Stimulated activated naive CD8-positive, alpha-beta T cell treated with anti-CD3 and anti-CD28 coated beads, Interleukin-15, amount 100 ng/mL, for 72 hours (primary cell): ENCODE data around the gene MEIS1.

Experiments
- ATAC-seq: fragments of 150-1000 bp; cut with Tn5 transposase; 2 replicates; pipeline ENCODE4 v1.10.0; 2021; ENCODE audit warnings: mild to moderate bottlenecking, moderate library complexity
- DNase-seq, 2 donors: peaks; one replicate each; pipeline ENCODE4 v3.0.0; 2021 to 2022
- H3K27ac Mint-ChIP-seq, 2 donors: one replicate each; pipeline ENCODE4 v1.8.0; 2022; ENCODE audit warnings: mild to moderate bottlenecking in 2 of 2, mixed read lengths in 2 of 2, moderate library complexity in 2 of 2
- H3K27me3 Mint-ChIP-seq: one replicate; pipeline ENCODE4 v1.8.0; 2022; ENCODE audit warnings: mixed read lengths
- H3K4me1 Mint-ChIP-seq: one replicate; pipeline ENCODE4 v1.8.0; 2022; ENCODE audit warnings: mild to moderate bottlenecking, mixed read lengths
- H3K4me3 Mint-ChIP-seq, 2 donors: one replicate each; pipeline ENCODE4 v1.8.0; 2022; ENCODE audit warnings: mild to moderate bottlenecking in 2 of 2, mixed read lengths in 2 of 2, moderate library complexity in 1 of 2
- H3K9me3 Mint-ChIP-seq, 2 donors: one replicate each; pipeline ENCODE4 v1.8.0; 2022; ENCODE audit warnings: mixed read lengths in 2 of 2

Gene MEIS1

DNA sequence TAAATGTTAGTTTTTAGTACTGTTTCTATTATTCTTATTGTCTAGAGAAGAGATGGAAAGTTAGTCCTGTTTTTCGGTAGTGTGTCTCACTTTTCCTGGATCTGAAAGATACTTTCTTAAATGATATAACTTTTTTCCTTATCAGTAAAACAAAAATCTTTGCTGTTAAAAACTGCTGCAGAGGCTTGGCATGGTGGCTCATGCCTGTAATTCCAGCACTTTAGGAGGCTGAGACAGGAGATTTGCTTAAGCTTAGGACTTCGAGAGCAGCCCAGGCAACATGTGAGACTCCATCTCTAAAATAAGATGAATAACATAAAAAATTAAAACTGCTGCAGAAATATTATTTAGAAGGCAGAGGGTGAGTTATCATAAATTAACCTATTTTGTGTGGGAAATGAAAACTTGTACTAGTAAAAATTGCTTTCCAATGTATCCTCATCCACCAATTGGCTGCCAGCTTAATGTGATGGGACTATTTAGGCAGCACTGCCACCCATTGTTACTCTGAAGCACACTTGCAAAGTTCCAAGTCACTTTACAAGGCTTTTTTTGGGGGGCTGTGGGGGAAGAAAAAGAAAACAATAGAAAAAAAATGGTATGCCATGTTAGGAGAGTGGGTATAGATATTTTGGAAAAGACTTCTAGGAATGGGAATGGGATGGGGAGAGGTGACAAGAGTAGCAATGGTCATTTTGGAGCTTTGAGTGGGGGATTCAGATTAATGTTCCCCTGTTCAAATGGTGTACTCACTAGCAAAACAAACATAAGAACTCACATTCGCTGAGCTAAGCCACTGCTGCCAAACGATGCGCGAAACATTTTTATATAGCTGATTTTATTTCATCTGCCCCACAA, 62.7 kb downstream of the MEIS1 start:
- Mint-ChIP-seq H3K4me1 (no peaks in the 10 kb centered on the region), H3K27me3 (no peaks in the 10 kb centered on the region), H3K9me3 (no peaks in the 10 kb centered on the region), H3K27ac (no peak overlapping the region), H3K4me3 (no peak overlapping the region)
- no peak for ATAC-seq
- no peak for DNase-seq

DNA sequence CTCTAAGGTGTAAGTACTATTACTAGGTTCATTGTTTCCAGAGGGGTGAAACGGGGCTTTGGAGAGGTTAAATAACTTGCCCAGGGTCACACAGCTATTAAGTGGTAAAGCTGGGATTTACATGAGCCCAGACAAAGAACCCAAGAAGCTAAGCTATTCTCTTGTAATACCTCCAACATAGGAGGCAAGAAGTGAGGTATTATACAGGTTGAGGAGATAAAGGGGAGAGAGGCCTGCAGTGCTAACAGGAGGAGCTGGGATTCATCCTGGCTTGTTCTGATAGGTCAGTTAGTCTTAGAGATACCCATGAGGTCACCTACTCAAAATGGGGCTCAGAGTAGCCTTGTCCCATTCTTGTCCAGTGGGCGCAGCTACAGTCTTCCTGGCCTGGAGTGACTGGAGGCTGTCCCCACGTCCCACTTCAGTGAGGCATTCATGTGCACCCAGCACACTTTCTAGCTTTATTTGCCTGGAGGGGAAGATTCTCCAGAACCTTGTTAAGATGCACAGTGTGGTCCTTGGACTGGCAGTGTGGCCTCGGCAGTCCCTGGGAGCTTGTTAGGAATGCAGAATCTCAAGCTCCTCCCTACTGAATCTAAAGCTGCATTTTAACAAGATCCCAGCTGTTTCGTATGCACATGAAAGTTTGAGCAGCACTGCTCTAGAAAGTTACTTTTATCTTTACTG, 63.5 kb downstream of the MEIS1 start:
- no peaks in the 10 kb centered on the region for H3K4me1 Mint-ChIP-seq
- ATAC-seq, result no peak
- H3K4me3 Mint-ChIP-seq, result no peak overlapping the region
- H3K9me3 Mint-ChIP-seq, result no peaks in the 10 kb centered on the region
- no peak overlapping the region for H3K27ac Mint-ChIP-seq
- DNase-seq, result no peak
- no peaks in the 10 kb centered on the region for H3K27me3 Mint-ChIP-seq

DNA sequence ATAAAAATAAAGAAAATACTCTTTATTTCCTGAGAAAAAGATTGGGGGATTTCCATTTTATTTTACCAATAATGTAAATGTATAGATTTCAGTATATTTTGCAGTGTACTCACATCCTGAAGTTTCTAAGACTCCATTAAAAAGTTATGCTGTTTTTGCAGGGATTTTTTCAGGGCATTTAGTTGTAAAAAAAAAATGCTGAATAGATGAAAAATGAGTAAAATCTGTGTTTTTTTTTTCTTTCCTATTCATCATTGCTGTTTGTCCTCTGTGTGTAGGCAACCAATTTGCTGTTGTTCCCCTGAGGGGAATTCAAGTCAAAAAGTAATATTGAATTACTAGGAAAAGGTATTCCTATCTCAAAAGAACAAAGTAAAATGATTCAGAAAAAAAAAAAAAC, 66.3 kb downstream of the MEIS1 start:
- no peaks in the 10 kb centered on the region for H3K9me3 Mint-ChIP-seq
- H3K27ac Mint-ChIP-seq, result no peak overlapping the region
- H3K27me3 Mint-ChIP-seq, result peaks cover 6% of the 10 kb centered on the region
- H3K4me3 Mint-ChIP-seq, result no peak overlapping the region
- ATAC-seq (no peak), DNase-seq (no peak)
- H3K4me1 Mint-ChIP-seq, result no peaks in the 10 kb centered on the region

DNA sequence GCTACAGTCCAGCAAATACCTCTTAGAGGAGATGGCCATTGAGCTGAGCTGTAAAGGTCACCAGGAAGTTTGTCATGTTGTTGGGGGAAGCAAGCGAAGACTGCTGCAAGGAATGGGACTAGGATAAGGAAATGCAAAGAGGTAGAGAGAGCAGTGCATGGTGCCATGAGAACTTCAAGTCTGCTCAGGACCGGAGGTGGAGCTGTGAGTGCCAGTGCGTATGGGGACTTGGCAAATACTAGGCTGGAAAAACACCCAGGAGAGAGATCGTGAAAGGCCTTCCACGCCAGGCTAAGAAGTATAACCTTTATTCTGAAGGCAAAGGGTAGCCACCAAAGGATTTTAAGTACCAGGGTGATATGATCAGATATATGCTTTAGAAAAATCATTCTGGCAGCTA, 71.3 kb downstream of the MEIS1 start:
- H3K27me3 Mint-ChIP-seq, result peaks cover 18% of the 10 kb centered on the region
- ATAC-seq, result no peak
- no peak for DNase-seq
- H3K4me3 Mint-ChIP-seq, result no peak overlapping the region
- no peak overlapping the region for H3K27ac Mint-ChIP-seq
- no peaks in the 10 kb centered on the region for H3K9me3 Mint-ChIP-seq
- no peaks in the 10 kb centered on the region for H3K4me1 Mint-ChIP-seq

DNA sequence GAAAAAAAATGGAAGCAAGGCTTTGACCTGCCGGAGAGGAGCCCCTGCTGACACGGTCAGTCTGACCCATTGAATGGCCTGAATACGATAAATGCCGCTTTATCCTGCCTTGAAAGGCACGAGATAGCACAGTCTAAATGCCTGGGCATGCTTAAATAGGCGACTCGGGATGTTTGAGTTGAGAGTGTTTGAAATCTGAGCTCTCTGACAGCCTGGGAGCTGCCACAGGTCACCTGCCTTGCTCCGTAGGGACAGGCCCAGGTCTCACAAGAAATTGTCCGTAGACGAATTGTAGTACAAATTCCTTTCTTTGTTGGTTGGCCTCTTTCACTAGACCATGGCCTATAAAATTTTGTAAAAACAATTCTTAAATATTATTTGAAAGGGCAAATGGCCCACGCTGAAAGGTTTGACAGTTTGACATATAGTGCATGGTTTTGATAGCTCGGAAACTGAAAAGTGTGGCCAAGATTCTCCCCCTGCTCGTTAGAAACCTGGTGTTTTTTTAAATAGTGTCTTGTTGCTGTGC, 72.8 kb downstream of the MEIS1 start:
- Mint-ChIP-seq H3K9me3 (no peaks in the 10 kb centered on the region), H3K4me1 (no peaks in the 10 kb centered on the region), H3K27ac (peak overlapping the region in 1 of 2 donors; percentile 75), H3K4me3 (no peak overlapping the region), H3K27me3 (peaks cover 18% of the 10 kb centered on the region)
- ATAC-seq (no peak), DNase-seq (no peak)

DNA sequence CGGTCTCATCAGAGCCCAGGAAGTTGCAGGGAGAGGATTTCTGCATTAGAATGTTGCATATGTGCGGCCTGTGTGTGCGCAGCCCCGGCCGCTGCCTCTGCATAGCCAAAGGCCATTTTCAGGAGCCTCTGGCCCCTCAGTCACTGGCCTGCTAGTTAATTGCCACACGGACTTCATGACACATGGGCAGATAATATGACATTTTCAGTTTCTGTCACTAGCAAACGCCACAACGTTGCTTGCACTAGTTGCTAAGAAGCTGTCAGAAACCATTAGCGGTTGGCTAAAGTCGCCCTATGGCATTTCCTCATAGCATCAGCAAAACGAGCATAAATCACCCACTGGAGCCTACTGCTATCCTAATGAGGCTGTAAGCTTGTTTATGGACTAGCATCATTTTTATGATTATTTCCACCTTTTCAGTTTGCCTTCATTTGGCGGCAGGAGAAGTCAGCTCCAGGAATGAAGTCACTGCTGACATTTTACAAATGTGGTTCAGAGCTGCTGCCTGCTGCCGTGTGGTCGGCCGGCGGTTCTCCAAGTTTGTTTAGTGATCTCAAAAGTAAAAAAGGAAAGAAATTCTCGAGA, 73.7 kb downstream of the MEIS1 start:
- Mint-ChIP-seq H3K4me3 (no peak overlapping the region), H3K9me3 (no peaks in the 10 kb centered on the region), H3K4me1 (no peaks in the 10 kb centered on the region), H3K27ac (no peak overlapping the region), H3K27me3 (peaks cover 18% of the 10 kb centered on the region)
- DNase-seq (no peak), ATAC-seq (no peak)

DNA sequence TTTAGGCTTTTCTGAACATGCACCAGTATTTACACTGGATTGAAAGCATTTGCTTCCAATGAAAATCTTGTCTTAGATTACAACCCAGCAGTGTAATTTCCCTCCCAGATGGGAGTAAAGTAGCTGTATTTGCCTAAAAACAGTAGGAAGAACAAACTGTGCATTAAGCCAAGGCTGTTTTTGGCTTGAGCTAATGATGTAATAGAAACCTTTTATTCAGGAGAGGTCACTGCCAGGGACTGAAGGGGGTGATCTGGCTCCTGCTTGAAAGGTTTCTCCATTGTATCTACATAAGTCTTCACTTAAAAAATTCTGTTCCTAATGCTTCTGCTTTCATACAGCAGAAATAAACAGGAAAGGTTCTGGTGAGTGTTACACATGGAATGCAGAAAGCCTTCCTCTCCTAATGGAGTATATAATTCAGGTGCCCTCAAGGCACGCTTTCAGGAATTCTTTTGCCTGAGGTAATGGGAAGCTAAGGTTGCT, 74.4 kb downstream of the MEIS1 start:
- DNase-seq, result no peak
- no peak overlapping the region for H3K27ac Mint-ChIP-seq
- no peaks in the 10 kb centered on the region for H3K4me1 Mint-ChIP-seq
- no peaks in the 10 kb centered on the region for H3K9me3 Mint-ChIP-seq
- no peak for ATAC-seq
- H3K27me3 Mint-ChIP-seq, result peaks cover 18% of the 10 kb centered on the region
- H3K4me3 Mint-ChIP-seq, result no peak overlapping the region

DNA sequence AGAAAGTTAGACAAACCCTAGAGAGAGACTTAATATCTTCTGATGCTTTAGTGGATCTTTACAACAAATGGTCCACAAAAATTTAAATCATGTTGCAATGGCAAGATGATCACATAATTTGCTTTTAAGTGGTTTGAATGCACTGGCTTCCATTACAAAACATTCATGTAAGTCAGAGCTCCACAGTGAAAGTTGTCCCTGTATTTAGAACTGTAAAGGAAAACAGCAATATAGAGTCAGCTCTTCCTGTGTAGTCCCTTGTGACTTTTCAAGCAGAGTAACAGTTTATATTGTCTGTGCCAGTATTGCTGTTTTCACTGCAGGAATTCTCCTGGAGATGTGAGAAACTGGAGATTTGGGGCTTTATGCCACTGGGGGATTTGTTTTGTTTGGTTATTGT, 77.7 kb downstream of the MEIS1 start:
- Mint-ChIP-seq H3K4me1 (no peaks in the 10 kb centered on the region), H3K4me3 (no peak overlapping the region), H3K9me3 (no peaks in the 10 kb centered on the region), H3K27ac (no peak overlapping the region), H3K27me3 (peaks cover 12% of the 10 kb centered on the region)
- ATAC-seq (no peak), DNase-seq (no peak)

DNA sequence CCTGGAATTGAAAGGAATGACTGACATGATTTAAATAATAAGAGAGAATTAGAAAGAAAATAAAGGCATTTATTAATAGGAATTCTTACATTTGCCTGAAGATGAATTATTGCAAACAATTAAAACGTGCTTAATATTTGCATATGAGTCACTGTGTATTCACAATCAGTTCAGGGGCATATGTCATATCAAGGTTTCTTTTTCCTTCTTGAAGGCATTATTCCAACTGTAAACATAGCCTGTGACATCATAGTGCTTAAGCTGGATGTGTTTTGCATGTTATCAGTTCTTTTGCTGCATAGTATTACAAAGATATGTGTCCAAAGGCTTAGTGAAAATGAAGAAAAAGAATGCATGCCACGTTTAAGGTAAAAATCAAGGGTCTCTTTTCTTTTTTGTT, 80.8 kb downstream of the MEIS1 start:
- Mint-ChIP-seq H3K27ac (no peak overlapping the region), H3K4me3 (no peak overlapping the region), H3K9me3 (no peaks in the 10 kb centered on the region), H3K4me1 (no peaks in the 10 kb centered on the region), H3K27me3 (no peaks in the 10 kb centered on the region)
- ATAC-seq (no peak), DNase-seq (no peak)

DNA sequence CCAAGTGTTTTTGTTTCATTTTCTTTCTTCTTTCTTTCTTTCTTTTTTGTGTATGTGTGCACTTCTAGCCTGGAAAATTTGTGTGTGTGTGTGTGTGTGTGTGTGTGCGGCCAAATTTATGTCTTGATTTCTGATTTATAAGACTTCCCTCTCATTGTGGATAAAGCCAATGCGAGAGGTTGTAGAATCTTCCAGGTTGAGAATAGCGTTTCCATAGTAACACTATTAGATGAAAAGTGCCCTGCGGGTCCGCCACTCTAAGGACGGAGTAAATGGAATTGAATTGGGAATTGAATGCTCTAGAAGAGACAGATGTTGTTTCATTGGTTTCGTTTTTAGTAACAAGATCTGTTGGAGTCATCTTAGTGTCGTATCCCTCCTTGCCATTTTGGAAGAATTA, 81.6 kb downstream of the MEIS1 start:
- DNase-seq (no peak), ATAC-seq (no peak)
- Mint-ChIP-seq H3K9me3 (no peaks in the 10 kb centered on the region), H3K4me1 (no peaks in the 10 kb centered on the region), H3K27ac (no peak overlapping the region), H3K27me3 (no peaks in the 10 kb centered on the region), H3K4me3 (no peak overlapping the region)

DNA sequence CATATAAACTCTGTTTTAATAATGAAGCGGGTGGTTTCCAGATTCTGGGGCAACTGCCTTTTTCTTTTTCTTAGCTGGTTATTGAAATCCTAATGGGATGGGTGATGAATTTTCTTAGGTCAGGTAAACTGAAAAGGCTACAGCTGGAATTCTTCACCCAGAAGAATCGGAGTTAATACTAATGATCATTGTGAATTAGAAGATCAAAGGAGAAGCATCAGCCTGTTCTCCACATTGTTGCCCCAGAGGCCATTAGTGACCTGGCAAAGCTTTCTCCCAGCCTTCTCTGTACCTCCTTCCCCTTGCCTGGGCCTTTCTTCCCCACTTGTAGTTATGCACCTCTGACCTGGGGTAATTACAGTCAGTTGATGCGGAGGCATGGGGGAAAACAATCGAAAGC, 82.8 kb downstream of the MEIS1 start:
- DNase-seq, result no peak
- Mint-ChIP-seq H3K27ac (no peak overlapping the region), H3K27me3 (peaks cover 9% of the 10 kb centered on the region), H3K9me3 (no peaks in the 10 kb centered on the region), H3K4me1 (no peaks in the 10 kb centered on the region), H3K4me3 (no peak overlapping the region)
- no peak for ATAC-seq

DNA sequence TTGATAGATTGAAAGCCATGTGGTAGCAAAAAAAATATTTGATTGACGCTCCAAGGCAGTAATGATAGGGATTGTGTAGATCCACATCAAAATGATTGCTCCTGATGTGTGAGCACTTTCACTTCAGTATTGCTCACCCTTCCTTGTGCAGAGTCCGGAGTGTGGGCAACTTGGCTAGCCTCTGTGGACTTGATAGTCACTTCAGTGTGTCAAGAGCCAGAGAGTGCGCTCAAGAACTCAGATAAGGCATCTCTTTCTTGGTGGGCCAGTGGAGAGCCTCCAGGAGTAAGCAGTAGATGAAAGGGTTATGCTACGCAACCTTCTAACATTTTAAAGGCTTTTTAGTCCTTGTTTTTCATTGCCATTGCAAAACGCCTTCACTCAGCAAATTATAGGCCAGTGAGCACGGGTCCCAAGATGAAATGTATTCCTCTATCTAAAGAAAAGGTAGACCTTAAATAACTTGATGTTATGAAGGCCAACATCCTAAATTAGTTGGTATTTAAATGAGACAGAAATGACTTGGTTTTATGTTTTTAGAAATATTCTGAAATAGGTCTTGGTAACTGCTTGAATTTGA, 84.4 kb downstream of the MEIS1 start:
- Mint-ChIP-seq H3K27ac (no peak overlapping the region), H3K9me3 (no peaks in the 10 kb centered on the region), H3K4me3 (no peak overlapping the region), H3K4me1 (no peaks in the 10 kb centered on the region), H3K27me3 (peaks cover 9% of the 10 kb centered on the region)
- no peak for ATAC-seq
- DNase-seq, result no peak

DNA sequence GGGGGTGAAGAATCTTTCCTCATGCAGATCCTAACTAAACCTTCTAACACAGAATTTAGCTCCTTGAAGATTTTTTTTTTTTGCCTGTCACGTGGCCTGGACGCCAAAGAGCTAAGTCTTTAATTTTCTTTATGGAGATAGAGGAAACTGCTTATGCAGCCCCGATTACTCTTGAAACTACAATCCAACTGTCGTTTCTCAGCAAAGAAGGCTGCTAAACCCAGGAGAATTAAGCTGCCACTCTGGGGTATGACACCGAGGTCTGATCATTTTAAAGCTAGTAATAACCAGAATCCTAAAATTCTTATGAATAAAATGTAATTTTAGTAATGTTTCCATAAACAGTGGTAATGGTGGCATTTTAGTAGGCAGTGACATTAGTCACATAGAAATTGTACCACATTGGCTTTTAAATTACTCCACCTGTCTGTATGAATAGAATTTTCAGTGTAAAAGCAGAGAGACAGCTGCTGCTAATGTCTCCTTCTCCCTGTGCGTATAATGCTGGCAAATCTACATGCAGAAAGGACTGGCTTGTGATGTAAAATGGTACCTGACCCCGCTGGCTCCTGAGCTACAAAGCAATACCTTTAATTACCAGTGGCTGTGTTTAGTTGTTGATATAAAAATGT, 86.5 kb downstream of the MEIS1 start:
- no peak for ATAC-seq
- no peak for DNase-seq
- H3K27ac Mint-ChIP-seq, result no peak overlapping the region

DNA sequence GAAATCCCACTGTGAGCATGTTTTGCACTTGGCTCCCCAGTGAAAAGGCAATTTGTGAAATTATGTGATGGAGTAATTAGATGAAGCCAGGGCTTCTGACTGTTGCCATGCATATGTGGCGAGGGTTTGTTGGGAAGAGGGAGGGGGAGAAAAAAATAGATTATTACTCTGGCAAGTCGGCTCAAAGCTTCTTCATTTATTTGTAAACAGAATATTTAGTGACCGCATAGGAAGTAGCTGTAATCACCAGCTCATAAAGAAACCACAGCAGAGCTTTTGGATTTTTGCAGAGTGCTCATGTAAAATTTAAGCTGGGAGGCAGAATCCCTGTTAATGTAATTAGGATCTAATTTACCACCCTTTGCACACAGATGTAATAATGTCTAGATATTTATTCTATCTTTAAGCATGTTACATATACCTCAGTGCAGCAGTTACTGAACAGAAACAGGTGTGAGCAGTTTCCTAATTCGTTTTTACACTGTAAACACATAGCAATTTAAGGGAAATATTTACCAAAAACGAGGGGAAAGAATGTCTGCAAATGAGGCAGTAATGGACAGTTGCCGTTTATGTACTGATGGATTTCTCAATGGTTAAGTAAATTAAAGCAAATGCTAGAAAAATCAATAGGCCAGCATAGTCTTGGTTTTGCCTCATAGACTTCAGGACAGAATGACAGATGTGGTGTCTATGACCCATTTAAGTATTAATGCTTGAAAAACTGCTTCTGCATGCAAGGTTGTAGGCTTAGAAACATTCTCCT, 87.9 kb downstream of the MEIS1 start:
- Mint-ChIP-seq H3K4me1 (no peaks in the 10 kb centered on the region), H3K27ac (no peak overlapping the region), H3K4me3 (no peak overlapping the region), H3K9me3 (no peaks in the 10 kb centered on the region), H3K27me3 (peaks cover 9% of the 10 kb centered on the region)
- ATAC-seq, result no peak
- no peak for DNase-seq

More for the DNA sequence above, 86.5 kb downstream of the MEIS1 start:
- Mint-ChIP-seq H3K4me3 (no peak overlapping the region), H3K27me3 (peaks cover 9% of the 10 kb centered on the region), H3K9me3 (no peaks in the 10 kb centered on the region), H3K4me1 (no peaks in the 10 kb centered on the region)
